ENCODE data around the gene KDM7A.
A peak's percentile ranks its signal among the peaks of the same experiment; 100 is the strongest.
"Not testable (repeated sequence)": the region's sequence is repeated elsewhere in the genome, so short reads cannot be mapped to it uniquely, and the experiment has no call there.

The KDM7A gene

DNA sequence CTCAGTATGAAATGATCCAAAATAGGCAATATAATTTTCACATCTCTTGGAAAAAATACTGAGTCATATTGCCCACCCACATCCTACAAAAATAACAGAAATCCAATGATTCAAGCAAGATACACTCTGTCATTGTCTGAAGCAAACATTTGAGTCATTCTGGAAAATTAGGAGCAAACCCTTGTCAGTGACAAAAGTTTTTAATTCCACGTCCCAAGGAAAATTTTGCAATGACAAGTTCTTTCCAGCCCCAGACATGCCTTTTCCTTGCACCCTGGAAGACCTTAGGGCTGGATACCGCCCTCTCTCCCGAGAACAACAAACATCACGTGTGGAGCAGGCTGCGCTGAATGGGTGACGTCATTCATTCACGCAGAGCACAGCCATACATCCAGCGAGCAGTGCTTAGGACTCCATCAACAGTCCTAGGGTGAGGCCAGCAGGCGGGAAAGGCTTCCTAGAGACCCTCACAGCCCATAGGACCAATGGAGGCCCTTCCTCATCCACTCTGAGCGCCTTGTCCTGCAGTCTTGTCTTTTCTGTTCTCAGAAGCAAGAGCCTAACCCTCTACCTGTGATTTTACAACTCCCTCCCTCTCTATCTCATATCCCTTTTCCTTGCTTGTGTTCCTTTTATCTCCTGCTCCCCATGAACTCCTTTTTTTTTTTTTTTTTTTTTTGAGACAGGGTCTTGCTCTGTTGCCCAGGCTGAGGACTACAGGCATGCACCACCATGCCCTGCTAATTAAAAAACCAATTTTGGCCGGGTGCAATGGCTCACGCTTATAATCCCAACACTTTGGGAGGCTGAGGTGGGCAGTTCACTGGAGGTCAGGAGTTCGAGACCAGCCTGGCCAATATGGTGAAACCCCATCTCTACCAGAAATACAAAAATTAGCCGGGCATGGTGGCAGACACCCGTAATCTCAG is 23.5 kb upstream of the KDM7A start:
- no peak for DNase-seq

DNA sequence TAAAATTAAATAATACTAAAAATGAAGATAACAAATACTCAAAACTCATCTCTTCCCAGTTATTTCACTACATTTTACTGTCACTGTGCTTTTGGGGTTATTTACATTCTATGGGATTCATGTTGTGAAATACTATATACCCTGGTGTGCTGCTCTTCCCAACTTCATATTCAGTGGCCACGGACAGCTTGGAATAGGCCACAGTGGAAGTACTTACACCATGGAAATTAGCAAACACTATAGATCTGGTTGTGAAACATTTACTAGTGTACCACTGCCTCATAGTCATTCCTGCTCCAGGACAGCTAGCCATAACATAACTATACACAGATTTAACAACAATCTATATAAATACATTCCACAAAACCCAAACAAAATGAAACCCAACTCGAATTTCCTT is 21.2 kb upstream of the KDM7A start:
- DNase-seq, result no peak

DNA sequence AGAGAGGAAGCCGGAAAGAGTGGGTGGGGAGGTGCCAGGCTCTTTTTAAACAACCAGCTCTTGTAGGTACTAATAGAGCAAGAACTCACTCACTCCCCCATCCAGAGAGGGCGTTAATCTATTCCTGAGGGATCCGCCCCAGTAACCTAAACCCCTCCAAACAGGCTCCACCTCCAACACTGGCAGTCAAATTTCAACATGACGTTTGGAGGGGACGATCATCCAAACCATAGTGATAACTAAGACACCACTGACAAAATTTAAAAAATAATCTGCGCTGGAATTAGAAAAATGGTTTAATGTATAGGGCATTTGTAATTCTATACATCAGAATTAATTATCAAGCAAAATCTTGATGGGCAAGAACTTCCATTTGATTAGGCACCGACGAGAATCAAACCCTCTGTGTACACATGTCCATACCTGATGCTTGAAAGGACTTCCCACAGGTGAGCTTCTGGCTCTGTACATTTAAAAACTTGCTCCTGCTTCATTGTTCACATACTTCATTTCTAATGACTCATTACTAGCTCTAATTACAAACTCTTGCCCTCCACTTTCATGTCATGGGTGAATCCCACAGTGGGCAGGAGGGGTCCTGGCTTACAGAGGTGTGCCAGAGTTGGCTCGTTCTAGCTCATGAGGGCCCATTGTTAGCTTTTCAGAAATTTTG is 20.6 kb upstream of the KDM7A start:
- no peak for DNase-seq

GRCh38 chr7:140196361-140197217 is 19.8 kb upstream of the KDM7A start:
- no peak for DNase-seq

GRCh38 chr7:140195859-140196258 is 19.1 kb upstream of the KDM7A start:
- no peak for DNase-seq

DNA sequence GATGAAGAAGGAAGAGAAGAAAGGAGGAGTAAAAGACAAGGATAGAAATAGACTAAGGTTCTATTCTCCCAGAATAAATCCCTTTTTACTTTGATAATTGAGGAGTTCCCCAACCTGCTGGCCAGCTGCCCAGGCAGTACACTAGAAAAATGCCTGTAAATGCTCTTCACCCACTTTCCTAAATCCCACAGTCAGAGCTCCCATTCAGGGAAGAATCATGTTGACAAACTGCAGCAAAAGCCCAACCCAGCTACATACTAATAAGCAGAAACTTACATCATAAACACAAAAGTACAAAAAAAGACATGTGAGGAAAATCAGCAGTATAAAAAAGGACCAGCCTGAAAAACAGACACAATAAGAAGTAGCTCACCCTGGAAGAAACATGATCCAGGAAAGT is 15.8 kb upstream of the KDM7A start:
- DNase-seq, result no peak

DNA sequence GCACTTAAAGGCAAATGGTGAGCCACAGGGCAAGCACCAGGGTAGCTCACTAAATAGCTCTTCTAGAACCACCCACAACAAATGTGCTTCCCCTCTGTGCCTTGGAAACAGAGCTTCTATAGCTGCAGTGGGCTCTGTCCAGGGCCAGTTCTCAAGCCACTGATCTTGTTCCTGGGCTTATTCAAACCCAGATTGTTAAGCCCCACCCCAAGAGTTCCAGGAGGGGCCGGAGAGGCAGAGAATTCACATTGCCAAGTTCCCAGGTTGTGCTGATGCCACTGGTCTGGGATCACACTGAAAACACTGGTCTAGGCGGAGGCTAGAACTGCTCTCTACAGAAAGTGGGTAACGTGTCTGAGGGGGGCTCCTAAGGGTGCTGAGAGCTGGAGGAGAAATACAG is 15.4 kb upstream of the KDM7A start:
- DNase-seq, result no peak

- DNase-seq, result no peak
These were observed 13.8 kb upstream of the KDM7A start for GRCh38 chr7:140190588-140190987.

DNA sequence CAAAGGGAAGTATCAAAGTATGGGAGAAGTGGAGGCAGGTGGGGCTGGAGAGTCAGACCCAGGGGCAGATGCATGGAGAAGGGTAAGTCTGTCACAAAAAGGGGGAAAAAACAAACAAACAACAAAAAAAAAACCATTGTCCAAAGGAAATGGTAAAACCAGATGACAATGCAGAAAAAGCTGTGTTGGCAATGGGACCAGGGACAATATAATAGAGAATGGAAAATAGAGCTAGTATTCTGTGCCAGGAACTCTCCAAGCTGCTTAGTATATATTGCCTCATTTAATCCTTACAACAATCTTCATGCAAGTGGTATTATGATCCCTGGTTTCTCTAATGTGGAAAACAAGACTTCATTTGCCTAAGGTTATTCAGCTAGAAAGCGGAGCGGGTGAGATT is 13.1 kb upstream of the KDM7A start:
- DNase-seq, result no peak

- no peak for DNase-seq
These were observed 6.1 kb upstream of the KDM7A start for GRCh38 chr7:140182917-140183316.

DNA sequence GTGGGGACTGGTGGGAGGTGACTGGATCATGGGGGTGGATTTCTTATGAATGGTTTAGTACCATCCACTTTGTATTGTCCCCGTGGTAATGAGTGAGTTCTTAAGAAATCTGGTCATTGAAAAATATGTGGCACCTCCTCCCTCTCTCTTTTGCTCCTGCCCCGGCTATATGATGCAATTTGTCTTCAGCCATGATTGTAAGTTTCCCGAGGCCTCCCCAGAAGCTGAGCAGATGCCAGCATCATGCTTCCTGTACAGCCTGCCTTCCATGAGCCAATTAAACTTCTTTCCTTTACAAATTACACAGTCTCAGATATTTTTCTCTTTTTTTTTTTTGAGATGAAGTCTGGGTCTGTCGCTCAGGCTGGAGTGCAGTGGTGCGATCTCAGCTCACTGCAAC is 2.6 kb upstream of the KDM7A start:
- no peak for DNase-seq

DNA sequence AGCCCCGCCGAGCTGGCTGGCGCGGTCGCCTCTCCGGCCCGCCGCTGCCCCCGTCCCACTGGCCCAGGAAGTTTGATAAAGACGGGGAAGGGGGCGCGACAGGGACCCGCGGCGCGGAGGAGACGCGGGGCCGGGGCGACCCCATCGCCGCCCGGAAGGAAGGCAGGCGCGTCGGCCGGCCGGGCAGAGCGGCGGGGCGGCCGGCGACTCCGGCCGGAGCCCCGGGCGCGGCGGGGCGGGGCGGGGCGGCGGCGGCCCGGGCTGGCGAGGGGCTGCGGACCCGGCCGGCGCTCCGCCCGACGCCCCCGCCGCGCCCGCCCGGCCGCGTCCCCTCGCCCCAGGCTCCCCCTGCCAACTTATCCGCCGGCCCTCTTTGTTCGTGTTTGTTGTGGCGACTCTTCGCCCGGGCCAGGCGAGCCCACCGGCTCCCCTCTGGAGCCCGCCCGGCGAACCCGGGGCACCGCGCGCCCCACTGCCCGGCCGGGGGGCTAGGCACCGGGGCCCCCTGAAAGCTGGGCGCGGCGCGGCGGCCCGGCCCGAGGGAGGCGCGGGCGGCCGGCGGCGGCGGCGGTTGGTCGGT is 571 bp downstream of the KDM7A start:
- DNase-seq, result no peak

GRCh38 chr7:140175221-140176121 is 1.3 kb downstream of the KDM7A start:
- peak; percentile 96 for DNase-seq

DNA sequence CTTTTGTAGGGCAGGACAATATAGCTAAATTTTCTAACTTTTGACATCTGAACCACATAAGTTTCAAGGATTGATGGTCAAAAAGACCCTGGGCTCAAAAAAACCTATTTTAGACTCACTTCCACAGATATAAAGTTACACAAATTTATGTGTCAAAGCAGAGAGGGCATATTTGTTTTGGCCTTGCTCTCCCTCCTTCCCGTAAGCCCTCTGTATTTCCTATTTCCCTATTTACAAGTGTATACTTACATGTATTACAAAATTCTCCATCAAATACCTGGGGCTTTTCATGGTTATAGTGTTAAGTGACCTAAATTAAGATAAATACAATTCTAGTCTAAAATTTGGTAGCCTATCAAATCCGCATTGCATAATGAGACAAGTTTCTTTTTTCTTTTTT is 2.6 kb downstream of the KDM7A start:
- no peak for DNase-seq

GRCh38 chr7:140170375-140170774 is 6.4 kb downstream of the KDM7A start:
- no peak for DNase-seq

DNA sequence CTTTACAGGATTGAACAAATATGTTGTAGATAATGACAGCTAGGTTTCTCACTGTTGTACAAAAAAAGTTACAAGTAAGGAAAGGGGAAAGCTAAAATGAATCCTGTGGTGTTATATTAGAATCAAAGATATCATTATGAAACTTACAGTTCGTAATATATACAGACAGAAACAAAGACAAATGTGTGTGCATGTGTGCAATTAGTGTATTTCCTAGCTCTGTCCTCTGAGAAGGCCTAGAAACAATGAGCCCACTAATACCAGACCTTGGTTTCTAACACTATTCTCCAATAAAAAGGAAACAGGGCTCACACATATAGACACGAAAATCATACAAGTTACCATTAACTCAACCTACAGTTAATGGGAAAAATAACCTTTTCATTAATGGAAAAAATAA is 8.0 kb downstream of the KDM7A start:
- DNase-seq, result no peak

DNA sequence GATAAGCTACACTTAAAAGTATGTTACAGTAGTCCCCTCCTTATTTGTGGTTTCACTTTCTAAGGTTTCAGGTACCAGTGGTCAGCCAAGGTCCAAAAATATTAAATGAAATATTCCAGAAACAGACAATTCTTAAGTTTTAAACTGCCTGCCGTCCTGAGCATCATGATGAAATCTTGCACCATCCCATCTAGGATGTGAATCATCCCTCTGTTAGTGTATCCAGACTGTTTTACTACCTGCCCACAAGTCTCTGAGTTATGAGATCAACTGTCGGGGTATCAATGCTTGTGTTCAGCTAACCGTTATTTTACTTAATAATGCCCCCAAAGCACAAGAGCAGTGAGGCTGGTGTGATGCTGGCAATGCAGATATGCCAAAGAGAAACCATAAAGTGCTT is 11.4 kb downstream of the KDM7A start:
- DNase-seq, result no peak

- not testable (repeated sequence) for DNase-seq
These were observed 14.7 kb downstream of the KDM7A start for GRCh38 chr7:140162081-140162480.

DNA sequence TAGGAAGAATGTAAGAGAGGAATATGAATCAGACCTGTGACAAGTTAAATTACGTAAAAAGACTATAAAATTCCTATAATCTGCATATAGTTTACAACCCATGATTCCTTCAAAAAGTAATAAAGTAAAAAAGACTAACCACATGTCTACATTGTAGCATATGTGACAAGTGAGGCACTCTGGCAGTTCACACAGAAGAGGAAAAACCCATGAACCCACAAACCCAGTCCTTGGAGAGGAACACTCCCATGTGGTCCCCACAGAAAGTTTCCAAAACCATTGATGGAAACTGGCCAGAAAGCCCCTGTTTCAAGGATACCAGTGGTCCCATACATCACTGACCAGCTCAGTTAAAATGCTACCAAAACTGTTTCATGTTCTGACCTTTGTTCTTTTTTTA is 15.7 kb downstream of the KDM7A start:
- DNase-seq, result no peak

GRCh38 chr7:140160308-140160707 is 16.5 kb downstream of the KDM7A start:
- no peak for DNase-seq

DNA sequence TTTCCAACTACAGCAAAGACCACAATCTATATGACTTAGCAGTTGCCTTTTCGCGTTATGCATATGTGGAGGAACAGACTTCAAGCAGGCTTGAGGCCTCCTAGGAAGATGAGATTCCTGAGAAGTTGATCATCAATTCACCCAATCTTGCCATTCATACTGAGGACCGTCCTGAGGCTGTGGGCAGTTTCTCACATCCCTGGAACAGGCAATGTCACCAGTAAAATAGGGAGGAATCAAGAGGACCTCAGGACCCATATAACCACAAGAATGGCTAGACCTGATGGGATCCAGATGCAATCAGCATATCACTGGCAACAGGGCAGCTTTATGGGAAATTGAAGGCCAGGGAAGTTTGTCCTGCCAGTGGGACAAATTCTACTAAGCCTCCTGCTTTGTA is 17.3 kb downstream of the KDM7A start:
- DNase-seq, result no peak
